ENCODE measurements around the gene KIF1A. TPM values are rescaled to one million over a fixed set of nuclear protein-coding genes. Genes with fewer than 3 reads are reported as not detected.
A peak's percentile ranks its signal among the peaks of the same experiment; 100 is the strongest.

Gene KIF1A
- total RNA-seq, 1 donor from 2014 or later: 2.2 TPM

DNA sequence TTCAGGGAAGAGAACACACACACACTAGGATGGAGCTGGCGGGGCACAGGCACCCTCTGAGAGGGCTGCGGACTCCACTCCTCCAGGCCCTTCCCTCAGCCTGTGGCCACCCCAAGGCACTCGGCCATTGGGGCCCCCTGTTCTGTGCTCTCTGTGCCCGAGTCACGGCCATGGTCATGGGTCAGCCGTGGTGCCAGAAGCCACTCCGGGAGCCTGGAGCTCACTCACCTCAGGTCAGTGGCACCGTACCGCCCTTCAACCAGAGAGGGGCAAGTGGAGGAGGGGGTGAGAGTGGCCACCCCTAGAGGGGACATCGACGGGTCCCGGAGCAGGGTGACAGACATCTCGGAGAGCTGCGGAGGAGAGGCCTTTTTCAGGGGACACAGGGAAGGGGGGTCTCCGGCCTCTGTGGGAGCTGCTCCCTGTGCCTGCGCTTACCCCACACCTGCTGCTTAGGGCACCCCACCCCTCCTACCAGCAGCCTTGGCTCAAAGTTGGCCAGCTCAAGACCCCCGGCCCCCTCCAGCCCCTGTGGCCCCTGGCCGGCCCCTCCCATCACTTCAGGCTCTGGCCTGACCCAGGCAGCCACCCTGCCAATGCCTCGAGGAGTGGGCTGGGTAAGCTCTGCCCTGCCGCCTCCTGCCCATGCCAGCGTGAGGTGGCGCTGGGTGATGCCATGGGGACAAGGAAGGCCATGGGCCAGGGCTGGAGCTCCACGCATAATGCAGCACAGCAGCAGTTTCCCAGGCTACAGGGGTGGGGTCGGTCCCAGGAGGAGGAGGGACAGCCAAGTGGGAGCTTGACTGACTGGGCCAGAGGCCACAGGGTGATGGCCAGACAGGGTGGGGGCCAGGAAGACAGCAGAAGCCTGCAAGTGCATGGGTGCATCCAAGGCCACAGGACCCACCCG, 99.1 kb downstream of the KIF1A start:
- DNase-seq (ENCODE audit: low spot score): no peak

DNA sequence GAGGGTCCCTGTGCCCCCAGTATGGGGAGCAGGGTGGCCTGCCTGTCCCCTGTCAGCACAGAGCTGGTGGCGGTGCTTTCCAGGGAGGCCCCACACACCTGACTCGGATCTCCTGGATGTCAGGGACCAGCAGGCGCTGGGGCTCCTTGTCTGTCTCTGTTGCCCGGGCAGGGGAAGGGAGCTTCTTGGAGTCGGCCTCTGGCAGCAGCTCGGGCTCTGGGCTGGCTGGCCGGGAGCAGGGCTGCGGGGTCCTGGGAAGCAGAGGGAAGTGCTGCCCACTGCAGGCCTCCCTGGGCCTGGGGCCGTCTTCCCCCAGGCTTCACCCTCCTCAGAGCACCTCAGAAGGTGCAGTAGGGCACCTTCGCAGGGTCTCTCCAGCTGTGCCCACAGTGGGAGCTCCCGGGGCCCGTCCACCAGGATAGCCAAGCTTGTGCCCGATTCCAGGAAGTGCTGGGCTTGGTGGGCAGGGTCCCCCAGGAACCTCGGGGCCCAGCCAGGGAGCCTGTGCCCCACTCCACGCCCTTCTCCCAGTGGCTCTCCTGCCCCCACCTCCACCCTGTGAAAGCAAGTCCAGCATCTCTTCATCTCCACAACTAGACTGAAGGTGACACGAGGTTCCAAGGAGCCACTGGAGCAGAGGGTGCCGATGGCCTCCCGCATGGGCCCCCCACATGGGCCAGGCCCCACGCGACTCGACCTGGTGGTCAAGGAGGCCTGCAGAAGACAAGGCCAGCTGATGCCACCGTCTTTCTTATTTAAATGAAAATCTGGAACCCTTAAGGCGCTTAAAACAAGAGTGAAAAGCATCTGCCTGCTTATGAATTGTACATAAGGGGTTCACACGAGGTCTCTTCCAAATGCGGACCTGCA, 100.1 kb downstream of the KIF1A start:
- no peak for DNase-seq (ENCODE audit: low spot score)

DNA sequence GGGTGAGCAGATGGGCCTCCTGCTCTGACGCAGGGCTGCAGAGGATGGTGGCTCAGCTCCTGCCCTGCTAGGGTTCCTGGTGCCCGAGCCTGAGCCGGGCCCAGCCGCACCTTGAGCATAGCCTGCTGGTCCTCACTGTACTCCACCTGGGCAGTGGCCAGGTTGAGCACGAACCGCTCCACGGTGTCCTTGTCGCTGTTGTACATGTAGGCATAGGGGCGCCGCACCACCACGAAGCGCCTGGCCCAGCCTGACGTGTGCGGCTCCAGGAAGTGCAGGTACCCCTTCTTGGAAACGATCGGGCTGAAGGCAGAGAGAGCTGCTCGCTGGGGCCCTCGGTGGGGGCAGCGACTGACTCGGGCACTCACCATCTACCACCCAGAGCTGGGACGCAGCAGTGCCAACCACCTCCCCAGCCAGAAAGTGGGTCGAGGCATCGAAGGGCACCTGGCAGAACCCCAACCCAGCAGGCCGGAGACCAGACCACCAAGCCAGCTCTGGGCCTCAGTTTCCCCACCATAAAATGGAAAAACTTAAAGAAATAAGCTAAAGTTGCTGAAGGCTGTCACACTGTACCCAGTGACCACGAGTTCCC, 101.0 kb downstream of the KIF1A start:
- no peak for DNase-seq (ENCODE audit: low spot score)

DNA sequence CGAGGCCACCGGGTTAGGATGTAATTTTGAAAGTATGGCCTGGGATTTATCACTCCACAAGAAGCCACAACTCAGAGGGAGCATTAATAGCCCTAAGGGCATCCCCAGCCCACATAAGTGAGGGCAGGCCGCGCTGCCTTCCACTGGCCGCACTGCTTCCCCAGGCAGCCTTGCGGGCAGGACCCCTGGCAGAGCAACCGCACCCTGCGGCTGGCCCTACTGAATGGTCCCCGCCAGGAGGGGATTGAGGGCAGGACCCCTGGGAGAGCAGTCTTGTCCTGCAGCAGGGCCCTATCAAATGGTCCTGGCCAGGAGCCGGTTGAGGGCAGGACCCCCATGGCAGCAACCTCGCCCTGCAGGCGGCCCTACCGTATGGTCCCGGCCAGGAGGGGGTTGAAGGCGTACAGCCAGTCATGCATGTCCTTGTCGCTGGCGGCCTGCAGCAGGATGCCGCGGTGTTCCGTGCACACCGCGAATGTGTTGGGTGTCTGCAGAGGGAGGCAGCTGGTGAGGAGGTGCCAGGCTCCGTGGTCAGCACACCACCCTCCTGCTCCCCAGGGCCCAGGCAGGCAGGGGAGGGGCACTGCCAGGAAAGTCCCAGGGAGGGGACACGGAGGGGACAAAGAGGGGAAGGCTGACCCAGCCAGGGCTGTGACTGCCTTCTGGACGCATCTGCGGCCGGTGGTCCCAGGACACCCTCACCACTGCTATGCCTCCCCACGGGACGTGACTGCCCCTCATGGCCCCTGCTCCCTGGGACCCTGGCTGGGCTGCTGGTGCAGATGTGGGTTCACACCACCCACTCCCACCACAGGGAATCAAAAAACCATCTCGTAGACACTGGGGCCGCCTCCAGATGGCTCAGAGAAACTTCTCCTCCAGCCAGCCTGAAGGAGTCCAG, 102.1 kb downstream of the KIF1A start:
- DNase-seq (ENCODE audit: low spot score): no peak

DNA sequence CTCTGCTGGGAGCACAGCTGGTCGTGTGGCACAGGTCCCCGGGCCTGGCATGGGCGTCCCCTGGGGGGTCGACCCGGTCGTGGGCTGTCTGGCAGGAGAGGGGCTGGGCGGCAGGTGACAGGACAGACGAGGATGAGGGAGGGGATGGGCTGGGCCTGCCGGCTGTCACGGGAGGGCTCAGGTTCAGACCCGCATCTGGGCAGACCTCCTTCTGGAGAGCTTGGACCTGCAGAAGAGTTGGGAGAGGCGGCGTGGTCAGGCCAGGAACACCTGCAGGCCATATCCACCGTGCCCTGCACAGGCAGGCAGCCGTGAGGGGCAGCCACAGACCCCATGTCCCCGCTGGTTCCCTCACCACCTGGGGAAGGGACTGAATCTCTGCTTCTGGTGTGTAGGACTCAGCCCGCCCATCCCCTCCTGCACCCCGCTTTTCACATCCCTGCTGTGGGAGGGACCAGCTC, 102.8 kb downstream of the KIF1A start:
- DNase-seq (ENCODE audit: low spot score): no peak

DNA sequence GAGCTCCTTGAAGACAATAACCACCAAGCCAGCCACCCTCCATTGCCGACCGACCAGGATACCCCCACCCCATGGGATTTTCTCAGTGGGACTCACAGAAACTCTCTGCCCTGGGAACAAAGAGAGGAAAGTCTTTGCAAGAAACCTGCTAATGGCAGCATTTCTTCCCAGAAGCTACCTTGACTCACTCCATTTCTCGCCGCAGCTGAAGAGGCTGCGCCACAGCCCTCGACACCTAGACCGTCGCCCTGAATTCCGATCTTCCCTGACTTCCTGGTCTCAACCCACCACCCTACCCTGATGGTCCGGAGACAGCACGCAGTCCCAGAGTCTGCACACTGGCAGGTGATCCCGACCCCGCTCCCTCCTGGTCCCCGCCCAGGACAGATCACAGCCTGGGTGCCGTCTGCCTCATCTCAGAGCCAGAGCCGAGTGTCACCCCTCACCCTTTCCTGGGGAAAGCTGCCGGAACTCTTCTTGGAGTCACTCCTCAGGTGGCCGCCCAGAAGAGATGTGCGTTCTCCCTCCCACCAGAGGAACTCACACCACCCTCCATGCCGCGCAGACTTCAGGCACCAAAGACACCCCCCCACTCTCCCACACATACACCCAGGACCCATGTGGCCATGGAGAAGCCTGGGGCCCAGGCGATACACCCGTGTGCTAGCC, 103.8 kb downstream of the KIF1A start:
- DNase-seq (ENCODE audit: low spot score): no peak

DNA sequence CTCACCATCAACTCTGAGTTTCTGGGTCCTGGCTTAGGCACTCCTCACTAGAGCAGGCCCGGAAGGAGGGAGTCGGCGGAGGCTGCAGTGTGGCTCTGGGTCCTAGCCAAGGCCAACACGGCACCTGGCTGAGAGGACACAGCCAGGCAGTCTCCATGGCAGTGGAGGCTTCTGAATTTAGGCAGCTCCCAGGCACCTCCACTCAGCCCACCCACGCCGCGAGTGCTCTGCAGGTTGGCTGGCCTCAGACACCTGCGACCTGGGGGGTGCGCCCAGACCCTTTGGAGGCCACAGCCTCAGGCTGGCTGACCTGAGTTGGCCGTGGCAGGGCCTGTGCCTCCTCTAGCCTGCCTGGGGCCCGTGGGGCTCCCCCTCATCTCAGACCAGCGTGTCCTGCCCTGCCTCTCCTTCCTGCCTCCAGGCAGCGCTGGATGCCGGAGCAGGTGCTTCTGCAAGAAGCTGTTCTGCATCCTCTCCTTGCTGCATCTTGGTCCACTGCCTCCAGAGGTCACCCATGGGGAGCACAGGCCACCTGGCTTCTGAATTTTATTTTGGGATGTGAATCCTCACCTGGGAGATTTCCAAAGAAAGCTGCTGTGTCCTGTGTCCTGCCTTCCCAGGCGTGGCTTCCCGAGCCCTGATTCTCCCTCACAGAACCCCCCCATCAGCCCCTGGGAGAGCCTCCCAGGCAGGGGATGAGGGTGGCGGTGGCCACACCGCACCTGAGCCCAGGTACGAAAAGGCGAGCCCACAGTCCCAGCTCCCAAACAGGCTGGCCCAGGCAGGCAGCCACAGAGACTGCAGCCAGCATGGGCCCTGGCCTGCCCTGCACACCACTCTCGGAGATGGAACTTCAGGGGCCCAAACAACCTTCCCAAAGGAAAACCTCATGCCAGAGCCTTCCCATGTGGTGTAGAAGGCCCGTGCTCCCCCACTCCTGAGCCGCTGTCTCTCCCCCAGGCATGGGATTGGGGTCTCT, 105.0 kb downstream of the KIF1A start:
- no peak for DNase-seq (ENCODE audit: low spot score)

DNA sequence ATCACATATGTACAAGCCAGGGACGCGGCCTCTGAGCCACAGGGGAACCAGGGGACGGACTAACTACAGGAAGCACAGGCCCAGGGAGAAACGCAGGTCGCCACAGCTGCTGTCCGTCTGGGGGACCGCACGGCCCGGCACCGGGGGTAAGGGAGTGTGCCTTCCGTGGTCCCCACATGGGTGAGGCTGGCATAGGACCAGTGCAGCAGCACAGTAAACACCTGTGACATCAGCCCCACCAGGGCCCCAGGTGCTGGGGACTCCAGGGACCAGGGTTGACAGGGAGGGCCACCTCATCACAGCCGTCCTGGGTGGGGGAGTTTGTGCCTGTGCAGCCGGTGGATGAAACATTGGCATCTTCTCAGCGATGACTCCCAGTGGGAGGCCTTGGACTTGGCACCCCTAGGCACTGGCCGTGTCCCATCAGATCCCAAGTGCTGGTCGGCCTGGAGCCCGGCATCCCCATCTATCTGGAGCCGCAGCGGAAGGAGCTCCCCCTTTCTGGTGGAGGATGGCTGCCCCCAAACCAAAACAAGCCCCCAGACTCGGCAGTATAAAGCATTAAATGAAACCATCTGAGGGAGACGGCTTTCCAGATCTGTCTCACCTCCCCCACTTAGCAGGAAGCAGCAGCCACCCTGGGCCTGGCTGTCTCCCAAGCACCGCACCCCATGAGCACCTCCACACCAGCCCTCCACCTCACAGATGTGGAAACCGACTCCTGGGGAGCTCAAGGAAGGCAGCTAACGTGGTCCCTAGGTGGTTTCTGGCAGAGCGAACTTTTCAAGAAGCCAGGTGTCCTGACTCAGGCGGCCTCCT, 105.9 kb downstream of the KIF1A start:
- no peak for DNase-seq (ENCODE audit: low spot score)

DNA sequence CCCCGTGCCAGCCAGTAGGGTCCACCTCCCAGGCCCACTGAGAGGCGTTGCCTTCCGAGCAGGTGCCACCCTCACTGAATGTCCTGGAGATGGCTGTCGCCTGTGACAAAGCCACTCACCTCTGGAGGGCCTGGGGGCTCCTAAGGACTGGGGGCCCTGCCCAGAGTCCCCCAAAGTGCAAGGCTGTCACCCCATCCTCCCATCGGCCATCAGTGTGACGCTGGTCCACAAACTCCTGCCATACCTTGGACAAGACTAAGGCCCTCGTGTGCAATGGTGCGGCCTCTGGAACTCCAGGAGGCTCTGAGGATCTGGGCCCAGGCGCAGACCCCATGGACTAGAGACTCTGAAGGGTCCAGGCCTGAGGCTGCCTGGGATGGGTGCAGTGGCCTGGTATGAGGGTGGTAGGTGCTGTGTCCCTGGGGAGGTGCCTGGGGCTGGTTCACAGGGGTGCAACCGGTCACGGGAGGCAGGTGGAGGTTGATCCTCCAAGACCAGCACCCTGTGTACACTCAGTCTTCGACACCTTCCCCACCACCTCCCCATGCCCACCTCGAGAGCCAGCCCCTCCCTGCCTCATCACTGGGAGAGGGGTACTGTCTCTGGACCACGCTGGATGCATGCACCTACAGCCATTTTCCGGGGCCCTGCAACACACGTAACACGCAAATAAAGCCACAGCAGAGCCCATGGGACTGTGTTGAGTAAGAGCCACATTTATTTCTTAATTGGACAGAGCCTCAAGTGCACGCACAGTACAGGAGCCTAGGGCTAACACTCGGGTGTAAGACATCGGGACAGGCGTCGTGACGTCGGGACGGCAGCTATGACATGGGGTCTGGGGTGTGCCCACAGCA, 106.7 kb downstream of the KIF1A start:
- no peak for DNase-seq (ENCODE audit: low spot score)

DNA sequence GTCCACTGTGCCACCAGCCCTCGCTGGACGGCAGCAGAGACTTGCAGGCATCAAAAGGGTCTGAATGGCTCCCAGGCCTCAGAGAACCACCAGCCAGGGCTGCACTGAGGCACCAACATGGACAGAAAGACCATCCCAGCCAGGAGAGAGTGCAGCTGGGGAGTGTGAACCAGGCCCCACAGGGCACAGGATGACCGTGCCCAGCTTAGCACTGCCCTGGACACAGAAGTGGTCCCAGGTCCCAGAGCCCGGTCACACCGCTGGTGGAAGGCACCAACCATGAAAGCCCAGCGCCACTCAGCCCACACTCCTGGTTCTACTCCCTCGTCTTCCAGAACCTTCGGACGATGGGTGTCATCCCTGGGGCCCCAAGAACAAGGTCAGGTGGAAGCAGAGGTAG, 107.9 kb downstream of the KIF1A start:
- no peak for DNase-seq (ENCODE audit: low spot score)

DNA sequence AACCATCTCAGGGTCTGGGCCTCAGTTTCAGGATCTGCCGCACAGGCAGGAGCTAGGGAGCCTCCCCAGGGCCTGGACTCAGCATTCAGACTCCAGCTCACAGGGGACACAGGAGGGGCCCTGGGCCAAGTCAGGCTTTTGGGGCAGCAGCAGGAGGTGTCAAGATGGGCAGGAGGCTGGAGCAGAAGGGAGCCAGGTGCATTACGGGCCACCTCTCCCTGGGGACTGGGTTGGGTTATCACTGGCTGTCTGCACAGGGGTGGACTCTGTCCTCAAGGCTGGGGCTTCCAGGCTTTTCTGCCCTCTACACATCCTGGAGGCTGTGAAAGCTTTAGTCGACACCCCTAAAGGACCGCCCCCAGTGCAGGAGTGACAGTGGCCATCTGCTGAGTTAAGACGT, 108.3 kb downstream of the KIF1A start:
- no peak for DNase-seq (ENCODE audit: low spot score)

DNA sequence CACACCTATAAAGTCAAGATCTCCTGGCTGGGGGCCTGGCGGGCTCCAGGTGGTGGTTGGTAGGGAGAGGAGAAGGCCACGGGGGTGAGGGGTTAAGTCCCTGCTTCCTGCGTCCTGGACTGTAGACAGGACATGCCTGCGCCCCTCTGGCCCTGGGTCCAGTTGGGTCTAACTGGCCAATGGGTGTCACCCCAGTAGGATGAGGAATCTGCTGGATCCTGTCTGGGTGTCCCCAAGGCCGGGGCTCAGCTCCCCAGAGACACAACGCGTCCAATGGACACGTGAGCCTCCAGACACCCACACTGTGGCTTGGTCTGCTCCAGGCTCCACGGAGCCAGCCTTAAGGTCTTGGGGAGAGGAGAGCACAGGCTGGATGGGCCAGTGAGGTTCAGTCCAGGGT, 108.7 kb downstream of the KIF1A start:
- DNase-seq (ENCODE audit: low spot score): no peak

DNA sequence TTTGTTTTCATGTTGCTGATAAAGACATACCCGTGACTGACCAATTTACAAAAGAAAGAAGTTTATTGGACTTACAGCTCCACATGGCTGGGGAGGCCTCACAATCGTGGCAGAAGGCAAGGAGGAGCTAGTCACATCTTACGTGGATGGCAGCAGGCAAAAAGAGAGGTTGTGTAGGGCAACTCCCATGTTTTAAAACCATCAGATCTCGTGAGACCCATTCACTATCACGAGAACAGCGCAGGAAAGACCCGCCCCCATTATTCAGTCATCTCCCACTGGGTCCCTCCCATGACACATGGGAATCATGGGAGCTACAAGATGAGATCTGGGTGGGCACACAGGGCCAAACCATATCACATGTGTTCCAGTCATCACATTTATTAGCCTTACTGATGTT, 111.6 kb downstream of the KIF1A start:
- no peak for DNase-seq (ENCODE audit: low spot score)

DNA sequence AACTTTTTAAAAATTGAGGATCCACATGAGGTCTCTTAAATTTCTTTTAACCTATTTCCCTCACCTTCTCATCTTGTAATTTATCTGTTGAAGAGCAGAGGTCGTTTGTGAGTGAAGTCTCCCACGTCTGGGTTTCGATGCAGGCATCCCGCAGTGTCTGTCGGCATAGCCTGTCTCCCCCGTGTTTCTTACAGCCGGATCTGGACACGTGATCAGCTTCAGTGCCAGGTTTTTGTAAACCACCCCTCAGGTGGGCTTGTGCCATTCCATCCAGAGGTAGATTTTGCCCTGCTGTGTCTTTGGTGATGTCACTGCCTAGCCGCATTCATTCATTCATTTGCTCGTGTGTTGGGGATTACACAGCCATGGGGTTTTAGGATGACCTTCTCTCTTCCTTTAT, 112.2 kb downstream of the KIF1A start:
- no peak for DNase-seq (ENCODE audit: low spot score)

DNA sequence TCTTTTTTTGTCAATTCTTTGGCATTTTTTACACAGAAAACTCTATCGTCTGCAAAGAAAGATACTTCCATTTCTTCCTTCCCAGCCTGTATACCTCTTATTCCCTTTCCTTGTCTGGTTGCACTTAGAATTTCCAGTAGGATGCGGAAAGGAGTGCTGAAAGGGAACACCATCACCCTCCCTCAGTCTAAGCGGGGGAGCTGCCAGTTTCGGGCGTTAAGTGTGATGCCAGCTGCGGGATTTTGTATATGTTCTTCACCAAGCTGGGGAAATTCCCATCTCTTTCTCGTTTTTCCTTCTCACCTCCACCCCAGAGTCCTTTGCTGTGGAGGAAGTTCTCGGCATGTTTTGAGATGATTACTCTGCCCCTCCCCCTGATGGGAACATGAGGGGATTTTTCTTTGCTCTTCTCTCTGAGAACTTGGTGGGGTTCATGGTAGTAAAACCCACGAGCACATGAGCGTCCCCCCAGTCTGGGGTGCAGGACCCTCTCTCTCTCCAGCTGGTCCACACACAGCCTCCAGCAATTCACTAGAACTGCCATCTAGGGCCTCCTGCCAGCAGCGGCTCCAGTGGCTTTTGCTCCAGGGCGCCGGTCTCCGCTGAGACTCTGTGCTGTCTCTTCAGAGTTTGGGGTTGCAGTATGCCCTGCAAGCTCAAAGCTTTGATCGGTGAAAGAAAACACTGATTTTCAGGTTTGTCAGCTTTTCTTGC, 112.8 kb downstream of the KIF1A start:
- peak; percentile 20 for DNase-seq (ENCODE audit: low spot score)

DNA sequence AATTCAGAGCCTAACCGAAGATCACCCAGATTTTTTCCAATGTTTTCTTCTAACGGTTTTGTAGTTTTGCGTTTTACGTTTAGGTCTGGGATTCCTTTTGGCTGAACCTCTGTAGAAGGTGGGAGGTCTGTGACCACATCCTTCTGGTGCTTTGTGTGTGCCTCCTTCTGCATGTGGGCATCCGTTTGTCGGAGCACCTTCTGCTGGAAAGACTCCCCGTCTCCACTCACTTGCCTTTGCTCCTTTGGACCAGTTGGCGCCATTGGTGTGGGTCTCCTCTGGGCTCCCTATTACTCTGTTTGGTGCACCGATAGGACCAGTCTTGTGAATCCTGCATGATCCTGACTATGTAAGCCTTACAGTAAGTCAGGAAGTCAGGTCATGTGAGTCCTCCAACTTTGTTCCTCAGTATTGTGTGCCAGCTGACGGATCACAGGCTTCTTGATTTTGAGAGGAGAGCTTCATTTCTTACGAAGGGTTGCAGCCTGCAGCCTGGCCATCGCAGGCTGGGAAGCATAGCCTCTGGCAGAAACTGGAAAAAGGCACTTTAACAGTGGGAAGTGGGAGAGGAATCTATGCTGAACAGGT, 114.7 kb downstream of the KIF1A start:
- DNase-seq (ENCODE audit: low spot score): peak; percentile 26

All from umbilical cord (tissue), 2 donors.